Neural cell (in vitro differentiated cells): Measurements from ENCODE around the gene PLXNA4.

Experiments used
- CTCF ChIP-seq: fragments of 450-650 bp; IDR thresholded peaks from 2 replicates; pipeline ENCODE4 v1.5.1; 2014; ENCODE audit warnings: antibody characterized with exemption, mild to moderate bottlenecking, moderate library complexity; ENCODE audit not compliant: poor library complexity, severe bottlenecking
- EZH2 ChIP-seq: fragments of 200-600, 300-800 bp; shearing (Covaris generic), sonication (generic); IDR thresholded peaks from 2 replicates; pipeline ENCODE4 v1.6.1; 2014; ENCODE audit warnings: antibody characterized with exemption, low read length, borderline replicate concordance, mild to moderate bottlenecking; ENCODE audit not compliant: insufficient read depth, poor library complexity, severe bottlenecking
- POLR2AphosphoS5 ChIP-seq: IDR thresholded peaks from 2 replicates; pipeline ENCODE4 v1.6.1; 2012
- REST ChIP-seq: IDR thresholded peaks from 2 replicates; pipeline ENCODE4 v1.6.1; 2012; ENCODE audit warnings: borderline replicate concordance

- TF ChIP-seq CTCF = no peak
- TF ChIP-seq POLR2AphosphoS5 = no peak
- no peak for TF ChIP-seq REST
- TF ChIP-seq EZH2 = no peak
These were observed 33.7 kb upstream of the PLXNA4 start for GRCh38 chr7:132609906-132610520.
